ENCODE data around the gene TNS3. TPM values are rescaled to one million over a fixed set of nuclear protein-coding genes. Genes with fewer than 3 reads are reported as not detected.

The TNS3 gene
- total and polyA plus RNA-seq, 10 of the 15 experiments (the other 5 are each of a cell fraction or from before 2014, with no cell fraction given), result 0.27 to 2.7 (median 0.79) TPM

DNA sequence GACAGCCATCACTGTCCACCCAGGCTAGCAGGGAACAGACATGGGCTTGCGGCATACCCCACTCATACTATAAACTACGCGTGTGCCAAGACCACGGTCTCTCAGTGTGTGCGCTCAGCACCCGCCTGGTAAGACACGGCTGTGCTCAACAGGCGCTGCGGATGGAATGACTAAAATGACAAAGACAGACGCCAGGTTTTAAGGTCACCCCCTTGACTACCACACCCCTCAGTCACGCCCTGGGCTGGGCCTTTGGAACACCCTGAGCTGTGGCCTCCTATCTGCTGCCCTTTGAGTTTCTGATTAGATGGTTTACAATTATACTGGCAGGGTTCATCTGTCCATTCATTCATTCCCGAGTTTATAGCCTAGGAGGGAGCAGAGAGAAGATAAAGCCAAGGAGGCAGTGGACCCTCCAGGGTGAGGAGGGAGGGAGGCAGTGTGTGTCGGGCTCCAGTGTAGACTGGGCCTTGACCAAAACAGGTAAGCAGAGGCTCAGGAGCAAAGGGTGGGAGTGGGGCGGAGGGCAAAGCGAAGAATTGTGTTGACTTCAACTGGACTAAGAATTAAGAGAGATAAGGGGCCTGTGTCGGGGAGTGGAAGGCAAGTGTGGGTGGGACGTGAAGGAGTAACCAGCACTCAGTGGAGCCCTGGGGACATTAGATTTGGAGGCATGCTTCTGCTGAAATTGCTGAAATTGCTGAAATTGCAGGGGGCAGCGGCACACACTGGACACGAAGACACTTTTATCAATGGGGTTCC lies 35.0 kb downstream of the TNS3 start (continued):
- TF ChIP-seq, protein P1, sequence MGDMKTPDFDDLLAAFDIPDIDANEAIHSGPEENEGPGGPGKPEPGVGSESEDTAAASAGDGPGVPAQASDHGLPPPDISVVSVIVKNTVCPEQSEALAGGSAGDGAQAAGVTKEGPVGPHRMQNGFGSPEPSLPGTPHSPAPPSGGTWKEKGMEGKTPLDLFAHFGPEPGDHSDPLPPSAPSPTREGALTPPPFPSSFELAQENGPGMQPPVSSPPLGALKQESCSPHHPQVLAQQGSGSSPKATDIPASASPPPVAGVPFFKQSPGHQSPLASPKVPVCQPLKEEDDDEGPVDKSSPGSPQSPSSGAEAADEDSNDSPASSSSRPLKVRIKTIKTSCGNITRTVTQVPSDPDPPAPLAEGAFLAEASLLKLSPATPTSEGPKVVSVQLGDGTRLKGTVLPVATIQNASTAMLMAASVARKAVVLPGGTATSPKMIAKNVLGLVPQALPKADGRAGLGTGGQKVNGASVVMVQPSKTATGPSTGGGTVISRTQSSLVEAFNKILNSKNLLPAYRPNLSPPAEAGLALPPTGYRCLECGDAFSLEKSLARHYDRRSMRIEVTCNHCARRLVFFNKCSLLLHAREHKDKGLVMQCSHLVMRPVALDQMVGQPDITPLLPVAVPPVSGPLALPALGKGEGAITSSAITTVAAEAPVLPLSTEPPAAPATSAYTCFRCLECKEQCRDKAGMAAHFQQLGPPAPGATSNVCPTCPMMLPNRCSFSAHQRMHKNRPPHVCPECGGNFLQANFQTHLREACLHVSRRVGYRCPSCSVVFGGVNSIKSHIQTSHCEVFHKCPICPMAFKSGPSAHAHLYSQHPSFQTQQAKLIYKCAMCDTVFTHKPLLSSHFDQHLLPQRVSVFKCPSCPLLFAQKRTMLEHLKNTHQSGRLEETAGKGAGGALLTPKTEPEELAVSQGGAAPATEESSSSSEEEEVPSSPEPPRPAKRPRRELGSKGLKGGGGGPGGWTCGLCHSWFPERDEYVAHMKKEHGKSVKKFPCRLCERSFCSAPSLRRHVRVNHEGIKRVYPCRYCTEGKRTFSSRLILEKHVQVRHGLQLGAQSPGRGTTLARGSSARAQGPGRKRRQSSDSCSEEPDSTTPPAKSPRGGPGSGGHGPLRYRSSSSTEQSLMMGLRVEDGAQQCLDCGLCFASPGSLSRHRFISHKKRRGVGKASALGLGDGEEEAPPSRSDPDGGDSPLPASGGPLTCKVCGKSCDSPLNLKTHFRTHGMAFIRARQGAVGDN (IDR thresholded peaks at IDR 0.05), result no peak
- TF ChIP-seq STAT3 (IDR thresholded peaks at IDR 0.05; ENCODE audit: low read depth, low read length), result no peak

DNA sequence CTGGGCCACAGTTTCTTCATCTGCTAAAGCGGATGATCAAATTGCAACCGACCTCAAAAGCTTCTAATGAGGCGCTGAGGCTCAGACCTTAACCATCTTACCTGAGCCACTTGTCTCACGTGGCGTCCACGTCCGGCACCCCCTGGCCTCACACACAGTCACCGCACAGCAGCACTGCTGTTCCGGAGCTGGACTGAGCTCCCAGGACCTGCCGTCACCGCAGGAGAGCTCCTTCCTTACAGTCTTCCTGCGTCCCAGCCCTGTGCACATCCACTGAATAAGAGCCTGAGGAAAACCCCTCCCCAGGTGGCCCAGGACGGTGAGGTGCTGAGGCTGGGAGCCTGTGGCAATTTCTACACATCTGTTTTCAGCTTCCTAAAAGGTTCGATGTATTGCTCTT lies 35.7 kb downstream of the TNS3 start:
- TF ChIP-seq, protein P2, sequence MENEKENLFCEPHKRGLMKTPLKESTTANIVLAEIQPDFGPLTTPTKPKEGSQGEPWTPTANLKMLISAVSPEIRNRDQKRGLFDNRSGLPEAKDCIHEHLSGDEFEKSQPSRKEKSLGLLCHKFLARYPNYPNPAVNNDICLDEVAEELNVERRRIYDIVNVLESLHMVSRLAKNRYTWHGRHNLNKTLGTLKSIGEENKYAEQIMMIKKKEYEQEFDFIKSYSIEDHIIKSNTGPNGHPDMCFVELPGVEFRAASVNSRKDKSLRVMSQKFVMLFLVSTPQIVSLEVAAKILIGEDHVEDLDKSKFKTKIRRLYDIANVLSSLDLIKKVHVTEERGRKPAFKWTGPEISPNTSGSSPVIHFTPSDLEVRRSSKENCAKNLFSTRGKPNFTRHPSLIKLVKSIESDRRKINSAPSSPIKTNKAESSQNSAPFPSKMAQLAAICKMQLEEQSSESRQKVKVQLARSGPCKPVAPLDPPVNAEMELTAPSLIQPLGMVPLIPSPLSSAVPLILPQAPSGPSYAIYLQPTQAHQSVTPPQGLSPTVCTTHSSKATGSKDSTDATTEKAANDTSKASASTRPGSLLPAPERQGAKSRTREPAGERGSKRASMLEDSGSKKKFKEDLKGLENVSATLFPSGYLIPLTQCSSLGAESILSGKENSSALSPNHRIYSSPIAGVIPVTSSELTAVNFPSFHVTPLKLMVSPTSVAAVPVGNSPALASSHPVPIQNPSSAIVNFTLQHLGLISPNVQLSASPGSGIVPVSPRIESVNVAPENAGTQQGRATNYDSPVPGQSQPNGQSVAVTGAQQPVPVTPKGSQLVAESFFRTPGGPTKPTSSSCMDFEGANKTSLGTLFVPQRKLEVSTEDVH (IDR thresholded peaks at IDR 0.05; ENCODE audit: low read depth, partially characterized antibody), result no peak
- TF ChIP-seq, protein P3, sequence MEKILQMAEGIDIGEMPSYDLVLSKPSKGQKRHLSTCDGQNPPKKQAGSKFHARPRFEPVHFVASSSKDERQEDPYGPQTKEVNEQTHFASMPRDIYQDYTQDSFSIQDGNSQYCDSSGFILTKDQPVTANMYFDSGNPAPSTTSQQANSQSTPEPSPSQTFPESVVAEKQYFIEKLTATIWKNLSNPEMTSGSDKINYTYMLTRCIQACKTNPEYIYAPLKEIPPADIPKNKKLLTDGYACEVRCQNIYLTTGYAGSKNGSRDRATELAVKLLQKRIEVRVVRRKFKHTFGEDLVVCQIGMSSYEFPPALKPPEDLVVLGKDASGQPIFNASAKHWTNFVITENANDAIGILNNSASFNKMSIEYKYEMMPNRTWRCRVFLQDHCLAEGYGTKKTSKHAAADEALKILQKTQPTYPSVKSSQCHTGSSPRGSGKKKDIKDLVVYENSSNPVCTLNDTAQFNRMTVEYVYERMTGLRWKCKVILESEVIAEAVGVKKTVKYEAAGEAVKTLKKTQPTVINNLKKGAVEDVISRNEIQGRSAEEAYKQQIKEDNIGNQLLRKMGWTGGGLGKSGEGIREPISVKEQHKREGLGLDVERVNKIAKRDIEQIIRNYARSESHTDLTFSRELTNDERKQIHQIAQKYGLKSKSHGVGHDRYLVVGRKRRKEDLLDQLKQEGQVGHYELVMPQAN (conservative IDR thresholded peaks at IDR 0.05), result no peak
- TF ChIP-seq NRF1 (conservative IDR thresholded peaks at IDR 0.05; ENCODE audit: low read depth, low read length), result no peak
- TF ChIP-seq, protein P4, sequence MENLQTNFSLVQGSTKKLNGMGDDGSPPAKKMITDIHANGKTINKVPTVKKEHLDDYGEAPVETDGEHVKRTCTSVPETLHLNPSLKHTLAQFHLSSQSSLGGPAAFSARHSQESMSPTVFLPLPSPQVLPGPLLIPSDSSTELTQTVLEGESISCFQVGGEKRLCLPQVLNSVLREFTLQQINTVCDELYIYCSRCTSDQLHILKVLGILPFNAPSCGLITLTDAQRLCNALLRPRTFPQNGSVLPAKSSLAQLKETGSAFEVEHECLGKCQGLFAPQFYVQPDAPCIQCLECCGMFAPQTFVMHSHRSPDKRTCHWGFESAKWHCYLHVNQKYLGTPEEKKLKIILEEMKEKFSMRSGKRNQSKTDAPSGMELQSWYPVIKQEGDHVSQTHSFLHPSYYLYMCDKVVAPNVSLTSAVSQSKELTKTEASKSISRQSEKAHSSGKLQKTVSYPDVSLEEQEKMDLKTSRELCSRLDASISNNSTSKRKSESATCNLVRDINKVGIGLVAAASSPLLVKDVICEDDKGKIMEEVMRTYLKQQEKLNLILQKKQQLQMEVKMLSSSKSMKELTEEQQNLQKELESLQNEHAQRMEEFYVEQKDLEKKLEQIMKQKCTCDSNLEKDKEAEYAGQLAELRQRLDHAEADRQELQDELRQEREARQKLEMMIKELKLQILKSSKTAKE (IDR thresholded peaks at IDR 0.05; ENCODE audit: low read depth, poor library complexity, severe bottlenecking), result no peak
- DNase-seq (ENCODE audit: low read depth, low spot score), result no peak
- intact Hi-C loops (cut with micrococcal nuclease; ENCODE audit: unreplicated experiment) (no loop called here), in situ Hi-C loops (cut with MboI) (no loop called here)
- no peak overlapping the region for H3K27ac ChIP-seq (ENCODE audit: control insufficient read depth, insufficient read depth)
- BruUV-seq (replicated peaks), result no TSS peak
- ChIA-PET SMC1A (ENCODE audit: uncharacterized antibody, unreplicated experiment) (no interaction called here), RAD21 (ENCODE audit: unreplicated experiment) (no interaction called here), CTCF (no interaction called here), POLR2A (no interaction called here)
- no peaks in the 10 kb centered on the region for H3K4me1 ChIP-seq (ENCODE audit: control insufficient read depth, insufficient read depth, low read length)
- no peak overlapping the region for H3K4me2 ChIP-seq (ENCODE audit: control insufficient read depth, insufficient read depth)
- H4K20me1 ChIP-seq (ENCODE audit: control insufficient read depth, insufficient read depth), result no peaks in the 10 kb centered on the region
- no peak for FAIRE-seq
- H3K36me3 ChIP-seq (ENCODE audit: control insufficient read depth in 2 of 2, insufficient read depth in 2 of 2, low read length in 1 of 2), result no peaks in the 10 kb centered on the region
- no peak overlapping the region for H3K4me3 ChIP-seq
- 64% methylated on average over 14 of the region's 14 CpGs for WGBS (ENCODE audit: insufficient coverage, insufficient replicate concordance, low lambda C conversion rate, missing lambda C conversion rate)
- no peak overlapping the region for H3K9ac ChIP-seq (ENCODE audit: control insufficient read depth, insufficient read depth, low read length)
- H2AFZ ChIP-seq (ENCODE audit: control insufficient read depth, low read depth, low read length), result no peak overlapping the region
- H3K27me3 ChIP-seq (replicated peaks in 1 of 2; ENCODE audit: control insufficient read depth in 2 of 2, insufficient read depth in 2 of 2, low read length in 1 of 2), result peaks cover 2% of the 10 kb centered on the region in 2 experiments
- no peaks in the 10 kb centered on the region for H3K79me2 ChIP-seq (ENCODE audit: control insufficient read depth, insufficient read depth, low read length)
- no peak for ATAC-seq
- H3K9me3 ChIP-seq (replicated peaks; ENCODE audit: control insufficient read depth, insufficient read depth, low read length), result no peaks in the 10 kb centered on the region

Measured in GM12878 (cell line).